Left cardiac atrium (tissue), 4 donors: ENCODE results near the gene MSI2. TPM values are rescaled to one million over a fixed set of nuclear protein-coding genes. Genes with fewer than 3 reads are reported as not detected.
A peak's percentile ranks its signal among the peaks of the same experiment; 100 is the strongest.
"Not testable (repeated sequence)": the region's sequence is repeated elsewhere in the genome, so short reads cannot be mapped to it uniquely, and the experiment has no call there.

Source experiments
- ATAC-seq, 2 donors: fragments of 200-7000 bp; cut with Tn5 transposase; one replicate each; pipeline ENCODE4 v1.9.1; 2020; ENCODE audit warnings: mild to moderate bottlenecking in 2 of 2, moderate library complexity in 2 of 2
- DNase-seq: peaks from one replicate; pipeline ENCODE4 v3.0.0-alpha.2; 2020
- intact Hi-C, 2 donors: fragments of 100-400 bp; cut with DNase I; formaldehyde crosslinking; loops; one replicate each; pipeline versions ENCODE4 v1.14.1 to v1.15.1; 2022 to 2023
- long read RNA-seq: library from polyadenylated mRNA; unstranded; transcript quantifications from one replicate; pipeline ENCODE4 v2.0.0, GENCODE V29; 2021
- total RNA-seq, 2 donors: library from RNA; stranded (reverse); fragmentation: NEBNext Ultra II Directional; extraction: Animal tissue kit (Norgen Biotek cat#: 25700); gene quantifications; one replicate each; pipeline ENCODE4 v1.2.1, GENCODE V29; 2021
- donor health status: DM: no; HTN: yes; CAD: no.
- donor health status: DM: no; HTN: yes; CAD: no; lungs with severe emphysema.
- donor health status: DM: yes; HTN: yes; CAD: no.
- donor health status: Dilated cardiomyopathy.

The MSI2 gene
- total RNA-seq = 10 to 100 TPM; 84.1 to 95.5 TPM
- long read RNA-seq, full-length matches to known transcripts = 3 of 21 reads
- long read RNA-seq, partial matches to known transcripts = 3 of 21 reads
- long read RNA-seq, other reads (novel, unspliced or antisense) = 15 of 21 reads

- intact Hi-C loops = loop anchor here in 1 of 2 donors (10.0 kb wide), 1 partner anchor 409 kb away; no protein-coding TSS in a partner anchor
- ATAC-seq (peak; percentile 91 to 93), DNase-seq (peak; percentile 97)
Measured at GRCh38 chr17:57255776-57256681, at the start of gene MSI2. Gene MSI2, plus strand, starts transcription at chr17:57256523. Its CDS starts 220 bp downstream, at chr17:57256743.

GRCh38 chr17:57206928-57207327, 49.4 kb upstream of the MSI2 start:
- ATAC-seq (no peak), DNase-seq (no peak)
- intact Hi-C loops = no loop called here

- ATAC-seq (no peak), DNase-seq (no peak)
- intact Hi-C loops = no loop called here
Measured at GRCh38 chr17:57207396-57207795, 48.9 kb upstream of the MSI2 start.

GRCh38 chr17:57210224-57210553, 46.1 kb upstream of the MSI2 start:
- ATAC-seq (no peak), DNase-seq (no peak)
- intact Hi-C loops = no loop called here

- no peak for DNase-seq
- intact Hi-C loops = no loop called here
- no peak for ATAC-seq
Measured at GRCh38 chr17:57210972-57211411, 45.3 kb upstream of the MSI2 start.

- no peak for DNase-seq
- intact Hi-C loops = no loop called here
- no peak for ATAC-seq
Measured at GRCh38 chr17:57211543-57211942, 44.8 kb upstream of the MSI2 start.

GRCh38 chr17:57213180-57213825, 43.0 kb upstream of the MSI2 start:
- ATAC-seq (no peak), DNase-seq (no peak)
- intact Hi-C loops = no loop called here

- DNase-seq = no peak
- no peak for ATAC-seq
- intact Hi-C loops = no loop called here
Measured at GRCh38 chr17:57215317-57215716, 41.0 kb upstream of the MSI2 start.

- ATAC-seq (no peak), DNase-seq (no peak)
- intact Hi-C loops = no loop called here
Measured at GRCh38 chr17:57221366-57222350, 34.7 kb upstream of the MSI2 start.

GRCh38 chr17:57222422-57222821, 33.9 kb upstream of the MSI2 start:
- DNase-seq, intact Hi-C loops, ATAC-seq: not testable (repeated sequence)

GRCh38 chr17:57225127-57225526, 31.2 kb upstream of the MSI2 start:
- no peak for DNase-seq
- no peak for ATAC-seq
- intact Hi-C loops = no loop called here

- DNase-seq = no peak
- no peak for ATAC-seq
- intact Hi-C loops = no loop called here
Measured at GRCh38 chr17:57226793-57227192, 29.5 kb upstream of the MSI2 start.

- intact Hi-C loops = no loop called here
- DNase-seq (no peak), ATAC-seq (no peak)
Measured at GRCh38 chr17:57228911-57229310, 27.4 kb upstream of the MSI2 start.

GRCh38 chr17:57234061-57234738, 22.1 kb upstream of the MSI2 start:
- ATAC-seq (no peak), DNase-seq (no peak)
- intact Hi-C loops = no loop called here

- ATAC-seq = no peak
- intact Hi-C loops = no loop called here
- DNase-seq = no peak
Measured at GRCh38 chr17:57234739-57235092, 21.6 kb upstream of the MSI2 start.

- no peak for ATAC-seq
- intact Hi-C loops = no loop called here
- no peak for DNase-seq
Measured at GRCh38 chr17:57235124-57235523, 21.2 kb upstream of the MSI2 start.

- no peak for ATAC-seq
- DNase-seq = no peak
- intact Hi-C loops = no loop called here
Measured at GRCh38 chr17:57236686-57237299, 19.5 kb upstream of the MSI2 start.

- intact Hi-C loops = loop anchor here (5.0 kb wide), 1 partner anchor 507 kb away; the partner anchor contains the start of gene CCDC182 (in 2 of the 2)
- ATAC-seq (no peak), DNase-seq (no peak)
Measured at GRCh38 chr17:57240648-57241047, 15.7 kb upstream of the MSI2 start.
